GM23338 (cell line): Measurements from ENCODE around the gene DRC1. TPM values are rescaled to one million over a fixed set of nuclear protein-coding genes. Genes with fewer than 3 reads are reported as not detected.
A peak's percentile ranks its signal among the peaks of the same experiment; 100 is the strongest.

Source experiments
- ATAC-seq: fragments of 200-7000 bp; cut with Tn5 transposase; 3 replicates; pipeline ENCODE4 v1.9.1; 2020
- DNase-seq: peaks from one replicate; pipeline ENCODE4 v3.0.0-alpha.2; 2015; ENCODE audit warnings: low spot score
- H2AFZ ChIP-seq: fragments of 200-600 bp; sonication (generic); 2 replicates; pipeline ENCODE4 v1.8.0; 2016; ENCODE audit warnings: antibody characterized with exemption, mild to moderate bottlenecking, moderate library complexity
- H3F3A ChIP-seq: fragments of 200-600 bp; sonication (generic); replicated peaks from 2 replicates; pipeline ENCODE4 v1.8.0; 2017; ENCODE audit warnings: antibody characterized with exemption, mixed run types, low read depth
- H3K27ac ChIP-seq: fragments of 200-600 bp; sonication (generic); 2 replicates; pipeline ENCODE4 v1.6.1; 2016; ENCODE audit warnings: low read depth
- H3K27me3 ChIP-seq: fragments of 200-600 bp; sonication (generic); 2 replicates; pipeline ENCODE4 v1.8.0; 2016; ENCODE audit warnings: mild to moderate bottlenecking, mixed run types, moderate library complexity; ENCODE audit not compliant: insufficient read depth
- H3K36me3 ChIP-seq: fragments of 200-600 bp; sonication (generic); 2 replicates; pipeline ENCODE4 v1.8.0; 2016; ENCODE audit warnings: mild to moderate bottlenecking; ENCODE audit not compliant: insufficient read depth
- H3K4me1 ChIP-seq: fragments of 200-600 bp; sonication (generic); 2 replicates; pipeline ENCODE4 v1.8.0; 2016; ENCODE audit warnings: mild to moderate bottlenecking, moderate library complexity; ENCODE audit not compliant: insufficient read depth
- H3K4me2 ChIP-seq: fragments of 200-600 bp; sonication (generic); 2 replicates; pipeline ENCODE4 v1.7.1; 2017; ENCODE audit warnings: mixed run types
- H3K4me3 ChIP-seq: fragments of 200-600 bp; sonication (generic); 2 replicates; pipeline ENCODE4 v1.6.1; 2016; ENCODE audit warnings: mixed run types
- H3K79me2 ChIP-seq: fragments of 200-600 bp; sonication (generic); replicated peaks from 2 replicates; pipeline ENCODE4 v1.8.0; 2017; ENCODE audit warnings: mild to moderate bottlenecking; ENCODE audit not compliant: insufficient read depth
- H3K9me2 ChIP-seq: fragments of 200-600 bp; sonication (generic); 2 replicates; pipeline ENCODE4 v1.8.0; 2017; ENCODE audit not compliant: insufficient read depth
- H4K20me1 ChIP-seq: fragments of 200-600 bp; sonication (generic); replicated peaks from 2 replicates; pipeline ENCODE4 v1.8.0; 2017; ENCODE audit warnings: mild to moderate bottlenecking; ENCODE audit not compliant: insufficient read depth
- H3K27ac Mint-ChIP-seq: 2 replicates; pipeline ENCODE4 v1.8.0; 2020; ENCODE audit warnings: inconsistent platforms, mild to moderate bottlenecking, moderate library complexity, mixed read lengths
- H3K27me3 Mint-ChIP-seq: 3 replicates; pipeline ENCODE4 v1.8.0; 2022; ENCODE audit warnings: low read depth, mild to moderate bottlenecking, moderate library complexity, mixed read lengths, inconsistent platforms; ENCODE audit not compliant: insufficient read depth, poor library complexity
- H3K36me3 Mint-ChIP-seq: 3 replicates; pipeline ENCODE4 v1.8.0; 2021; ENCODE audit warnings: low read depth, mild to moderate bottlenecking, inconsistent platforms, moderate library complexity, mixed read lengths
- H3K4me1 Mint-ChIP-seq: 3 replicates; pipeline ENCODE4 v1.8.0; 2020; ENCODE audit warnings: mild to moderate bottlenecking, inconsistent platforms, mixed read lengths
- H3K4me3 Mint-ChIP-seq: 3 replicates; pipeline ENCODE4 v1.8.0; 2021; ENCODE audit warnings: moderate library complexity, mild to moderate bottlenecking, inconsistent platforms, mixed read lengths
- H3K9me3 Mint-ChIP-seq: 3 replicates; pipeline ENCODE4 v1.8.0; 2020; ENCODE audit warnings: moderate library complexity, mild to moderate bottlenecking, inconsistent platforms, mixed read lengths
- CREB1 ChIP-seq: fragments of 250-450 bp; sonication (Bioruptor Pico); IDR thresholded peaks from 2 replicates; pipeline ENCODE4 v1.5.0; 2020; ENCODE audit warnings: low read depth, mild to moderate bottlenecking, moderate library complexity
- CTCF ChIP-seq, 2 experiments: fragments of 200-600 bp in 1 of 2; sonication (generic) in 1 of 2; conservative IDR thresholded peaks; 2 replicates each; pipeline versions ENCODE4 v1.5.1 to v1.6.1; 2016 to 2017; ENCODE audit warnings: antibody characterized with exemption in 2 of 2, low read depth in 2 of 2, mild to moderate bottlenecking in 2 of 2, moderate library complexity in 1 of 2
- ETS1 ChIP-seq: IDR thresholded peaks from 2 replicates; pipeline ENCODE4 v1.6.1; 2016; ENCODE audit warnings: antibody characterized with exemption
- EZH2 ChIP-seq: fragments of 200-600 bp; sonication (generic); IDR thresholded peaks from one replicate; pipeline ENCODE4 v1.8.0; 2017; ENCODE audit warnings: antibody characterized with exemption, mild to moderate bottlenecking, low read depth; ENCODE audit not compliant: unreplicated experiment
- EZH2phosphoT487 ChIP-seq: fragments of 200-600 bp; sonication (generic); IDR thresholded peaks from one replicate; pipeline ENCODE4 v1.8.1; 2018; ENCODE audit warnings: antibody characterized with exemption; ENCODE audit not compliant: unreplicated experiment
- JUNB ChIP-seq: IDR thresholded peaks from one replicate; pipeline ENCODE4 v1.6.1; 2016; ENCODE audit warnings: antibody characterized with exemption; ENCODE audit not compliant: unreplicated experiment
- NANOG ChIP-seq: IDR thresholded peaks from 2 replicates; pipeline ENCODE4 v1.6.1; 2016; ENCODE audit warnings: antibody characterized with exemption, borderline replicate concordance
- REST ChIP-seq: IDR thresholded peaks from one replicate; pipeline ENCODE4 v1.6.1; 2018; ENCODE audit warnings: antibody characterized with exemption; ENCODE audit not compliant: unreplicated experiment
- STAT1 ChIP-seq: IDR thresholded peaks from one replicate; pipeline ENCODE4 v1.6.1; 2016; ENCODE audit warnings: antibody characterized with exemption; ENCODE audit not compliant: unreplicated experiment
- ZNF114 ChIP-seq: fragments of 250-450 bp; sonication (Bioruptor Pico); IDR thresholded peaks from 2 replicates; pipeline ENCODE4 v1.5.0; 2020; ENCODE audit warnings: mild to moderate bottlenecking, moderate library complexity
- ZNF331 ChIP-seq: fragments of 250-450 bp; sonication (Bioruptor Pico); IDR thresholded peaks from 2 replicates; pipeline ENCODE4 v1.5.0; 2020; ENCODE audit warnings: low read depth, mild to moderate bottlenecking, moderate library complexity
- ZNF462 ChIP-seq: fragments of 250-450 bp; sonication (Bioruptor Pico); IDR thresholded peaks from 2 replicates; pipeline ENCODE4 v1.5.0; 2020; ENCODE audit warnings: mild to moderate bottlenecking, moderate library complexity
- polyA plus RNA-seq: library from polyadenylated mRNA; unstranded; fragments of >200 nt; fragmentation: Nextera tagmentation; extraction: Ambion mirVana; gene quantifications from 2 replicates; pipeline ENCODE4 v1.2.1, GENCODE V29; 2016
- total RNA-seq: library from RNA; depleted of rRNA; stranded (reverse); fragments of >200 nt; shearing (Covaris generic); gene quantifications from 2 replicates; pipeline ENCODE4 v1.2.3, GENCODE V29; 2014

DRC1 gene
- total and polyA plus RNA-seq, 2 experiments from 2014 or later: 0.45 TPM; not detected in 1

- H3K4me3 ChIP-seq: no peak overlapping the region
- H3K4me1 Mint-ChIP-seq: peaks cover 23% of the 10 kb centered on the region
- 0 out of 2 replicates have a peak overlapping the region, but pooled peaks have one; percentile 17 for H3K4me2 ChIP-seq
- no peaks in the 10 kb centered on the region for H3K36me3 ChIP-seq
- peak overlapping the region; percentile 21 for H3K27ac Mint-ChIP-seq
- H3K4me1 ChIP-seq: peaks cover 6% of the 10 kb centered on the region; the same call in 1 of the 2 replicates
- ATAC-seq: peak; percentile 74
- H3K4me3 Mint-ChIP-seq: no peak overlapping the region; the same call in 2 of the 3 replicates
- no peak overlapping the region for H2AFZ ChIP-seq
- H4K20me1 ChIP-seq: peaks cover 41% of the 10 kb centered on the region
- H3K36me3 Mint-ChIP-seq: peaks cover 12% of the 10 kb centered on the region
- H3K27me3 Mint-ChIP-seq: no peaks in the 10 kb centered on the region
- no peaks in the 10 kb centered on the region for H3K9me3 Mint-ChIP-seq
- no peaks in the 10 kb centered on the region for H3K27me3 ChIP-seq
- no peaks in the 10 kb centered on the region for H3F3A ChIP-seq
- H3K9me2 ChIP-seq: no peaks in the 10 kb centered on the region
- DNase-seq: peak; percentile 66
- H3K79me2 ChIP-seq: peaks cover 100% of the 10 kb centered on the region
- TF ChIP-seq ZNF462: no peak
- no peak for TF ChIP-seq REST
- no peak for TF ChIP-seq CTCF (conservative IDR thresholded peaks at IDR 0.05; ENCODE audit: low read depth in 2 of 2)
- no peak for TF ChIP-seq EZH2phosphoT487
- TF ChIP-seq JUNB: no peak
- TF ChIP-seq ZNF114 (CRISPR knock-in tag): no peak
- no peak for TF ChIP-seq ZNF331 (CRISPR knock-in tag)
- TF ChIP-seq CREB1 (CRISPR knock-in tag): no peak
- TF ChIP-seq STAT1: no peak
- no peak for TF ChIP-seq ETS1
- TF ChIP-seq NANOG: no peak
- TF ChIP-seq EZH2: no peak
- H3K27ac ChIP-seq: no peak overlapping the region
Observed at GRCh38 chr2:26355038-26355995, 46.4 kb upstream of the DRC1 start.
